Transverse colon (tissue), 4 donors: ENCODE measurements around the gene PTPRS. TPM values are rescaled to one million over a fixed set of nuclear protein-coding genes. Genes with fewer than 3 reads are reported as not detected.

ENCODE experiments used
- DNase-seq: peaks from one replicate; pipeline ENCODE4 v3.0.0-alpha.2; 2019
- H3K27ac ChIP-seq, 4 donors: fragments of 200-600 bp; sonication (generic); 2 replicates each; pipeline ENCODE4 v1.5.1; 2016 to 2018; ENCODE audit warnings: inconsistent platforms in 4 of 4
- H3K27me3 ChIP-seq: fragments of 200-600 bp; sonication (generic); 2 replicates; pipeline ENCODE4 v1.5.1; 2017; ENCODE audit warnings: inconsistent platforms
- H3K36me3 ChIP-seq, 4 donors: fragments of 200-600 bp; sonication (generic); 2 replicates each; pipeline ENCODE4 v1.5.1; 2017 to 2019; ENCODE audit warnings: inconsistent platforms in 4 of 4
- H3K4me1 ChIP-seq, 4 donors: fragments of 200-600 bp; sonication (generic); 2 replicates each; pipeline ENCODE4 v1.5.1; 2017 to 2020; ENCODE audit warnings: inconsistent platforms in 4 of 4
- H3K4me3 ChIP-seq, 4 donors: fragments of 200-600 bp; sonication (generic); 1 replicate in 1 of 4; 2 replicates in 3 of 4; pipeline versions ENCODE4 v1.5.1 to v1.6.1; 2017 to 2019; ENCODE audit warnings: inconsistent platforms in 4 of 4
- H3K9me3 ChIP-seq, 2 donors: fragments of 200-600 bp; sonication (generic); 2 replicates each; pipeline ENCODE4 v1.5.1; 2017 to 2019; ENCODE audit warnings: inconsistent platforms in 2 of 2
- CTCF ChIP-seq, 5 experiments: fragments of 200-600 bp in 3 of 5; fragments of 450-650 bp in 2 of 5; sonication (generic) in 3 of 5; IDR thresholded peaks; 1 replicate in 2 of 5; 2 replicates in 3 of 5; pipeline ENCODE4 v1.5.1; 2016 to 2017; ENCODE audit warnings: antibody characterized with exemption in 5 of 5, inconsistent platforms in 3 of 5, mild to moderate bottlenecking in 2 of 5, moderate library complexity in 1 of 5
- EP300 ChIP-seq: sonication (generic); formaldehyde crosslinking; IDR thresholded peaks from one replicate; pipeline ENCODE4 v1.6.1; 2017; ENCODE audit warnings: antibody characterized with exemption, low read depth
- POLR2A ChIP-seq: fragments of 450-650 bp; IDR thresholded peaks from one replicate; pipeline ENCODE4 v1.6.1; 2016; ENCODE audit warnings: antibody characterized with exemption, mild to moderate bottlenecking, moderate library complexity
- POLR2AphosphoS5 ChIP-seq, 3 donors: sonication (generic); formaldehyde crosslinking; IDR thresholded peaks; one replicate each; pipeline ENCODE4 v1.6.1; 2016; ENCODE audit warnings: antibody characterized with exemption in 3 of 3
- WGBS, 2 donors: methylation state at CpG; one replicate each; pipeline ENCODE4 v1.1.5; 2018; ENCODE audit warnings: low coverage in 1 of 2; 5-methylcytosine and 5-hydroxymethylcytosine counted together
- in situ Hi-C, 4 donors: fragments of 200-750 bp; cut with MboI; loops; one replicate each; pipeline versions ENCODE4 v1.15.0 to v1.15.1; 2017; ENCODE audit warnings: low sequenced_read_pairs in 3 of 4, low pct_ligation_motif_present in 1 of 4, low pct_unique_long_range_greater_than_20kb in 1 of 4
- intact Hi-C: fragments of 100-400 bp; cut with DNase I; formaldehyde crosslinking; loops from one replicate; pipeline ENCODE4 v1.15.1; 2023; ENCODE audit warnings: low total_unique reads
- total RNA-seq, 4 donors: library from RNA; depleted of rRNA; stranded (reverse); fragments of >200 nt; gene quantifications; one replicate each; pipeline ENCODE4 v1.1.0, GENCODE V29; 2016

PTPRS gene
- total RNA-seq, 4 donors from 2014 or later = 38.3 to 91.5 (median 58.5) TPM

DNA sequence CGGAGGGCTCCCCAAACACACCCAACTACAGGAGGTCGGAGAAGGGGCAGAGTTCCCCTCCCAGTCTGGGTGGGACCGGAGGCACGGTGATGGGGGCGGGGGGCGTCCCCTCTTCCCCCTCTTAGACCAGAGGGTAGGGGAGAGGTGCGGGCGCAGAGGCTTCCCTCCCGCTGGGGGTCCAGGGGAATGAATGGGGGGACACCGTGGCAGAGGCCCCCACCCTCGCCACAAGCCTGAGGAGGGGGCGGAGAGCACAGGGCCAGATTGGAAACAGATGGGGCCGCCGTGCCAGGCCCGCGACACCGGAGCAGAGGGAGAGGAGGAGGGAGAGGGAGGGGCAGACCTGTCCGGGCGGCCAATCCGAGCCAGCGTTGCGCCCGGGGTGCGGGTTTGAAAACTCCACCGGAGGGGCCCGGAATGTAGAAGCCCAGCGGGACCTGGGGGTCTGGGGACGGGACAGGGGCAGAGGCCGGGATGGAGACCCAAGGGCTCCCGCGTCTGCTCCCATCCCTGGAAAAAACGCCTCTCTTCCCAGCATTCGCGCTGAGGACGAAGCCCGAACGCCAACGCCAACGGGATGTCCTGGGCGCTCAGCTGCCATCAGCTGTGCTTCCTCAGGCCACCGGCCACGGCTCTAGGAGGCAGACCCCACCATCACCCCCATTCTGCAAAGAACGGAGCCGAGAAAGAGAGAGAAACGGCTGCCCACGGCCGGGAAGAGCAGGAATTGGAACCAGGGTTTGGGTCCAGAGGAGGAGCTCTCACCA is 46.8 kb downstream of the PTPRS start:
- Histone ChIP-seq H3K4me3 (peak overlapping the region; percentile 47 to 74 (median 62)), H3K27ac (peak overlapping the region; percentile 83 to 93 (median 86)), H3K4me1 (peaks cover 0 to 34% (median 22%) of the 10 kb centered on the region in 4 donors), H3K9me3 (no peaks in the 10 kb centered on the region), H3K36me3 (no peaks in the 10 kb centered on the region), H3K27me3 (peaks cover 29% of the 10 kb centered on the region)
- in situ Hi-C loops = no loop called here
- 3% methylated on average over 46 of the region's 47 CpGs; no CpG with 5 or more reads in 1 of the 2 donors for WGBS, 2 donors
- no peak for DNase-seq
- intact Hi-C loops = no loop called here
- TF ChIP-seq CTCF (IDR thresholded peaks at IDR 0.05) (no peak), POLR2A (no peak), POLR2AphosphoS5 (IDR thresholded peaks at IDR 0.05) (no peak), EP300 (no peak)

DNA sequence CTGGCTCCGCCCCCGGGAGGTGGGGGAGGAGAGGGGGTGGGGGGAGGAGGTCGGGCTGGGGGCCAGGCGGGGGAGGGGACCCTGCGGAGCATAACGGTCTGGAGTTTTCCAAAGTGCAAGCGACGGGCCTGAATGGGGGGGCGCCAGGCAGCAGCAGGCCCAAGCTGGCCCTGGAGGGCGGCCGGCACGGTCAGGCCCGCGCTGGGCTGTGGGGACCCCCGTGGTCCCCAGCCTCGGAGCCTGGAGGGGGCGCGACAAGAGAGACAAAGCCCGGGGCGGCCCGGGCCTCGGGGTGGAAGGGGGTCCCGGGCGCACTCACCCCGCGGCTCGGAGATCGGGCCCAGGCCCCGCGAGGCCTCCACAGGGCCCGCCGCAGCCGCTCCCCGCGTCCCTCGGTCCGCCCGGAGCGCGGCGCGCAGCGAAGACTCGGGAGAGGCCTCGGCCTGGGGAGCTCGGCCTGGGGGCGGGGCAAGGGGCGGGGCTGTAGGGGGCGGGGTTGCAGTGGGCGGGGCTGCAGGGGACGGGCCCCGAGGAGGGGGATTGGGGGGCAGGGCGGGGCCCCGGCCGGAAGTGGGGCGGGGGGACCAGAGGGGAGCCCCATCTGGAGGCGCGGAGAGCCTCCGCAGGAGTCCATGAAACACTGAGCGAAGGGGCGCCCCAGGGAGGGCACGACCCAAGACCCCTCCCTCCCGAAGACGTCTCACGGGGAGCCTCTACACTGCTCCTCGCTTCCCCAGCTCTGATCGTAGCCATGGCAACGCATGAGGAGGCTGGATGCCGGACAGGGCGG is 47.6 kb downstream of the PTPRS start:
- peak; percentile 46 for DNase-seq
- TF ChIP-seq EP300 (no peak), POLR2AphosphoS5 (IDR thresholded peaks at IDR 0.05) (peak in 2 of 3 donors; percentile 17 to 50), POLR2A (no peak), CTCF (IDR thresholded peaks at IDR 0.05) (no peak)
- H3K4me1 ChIP-seq = peaks cover 0 to 42% (median 22%) of the 10 kb centered on the region in 4 donors
- intact Hi-C loops = no loop called here
- no peaks in the 10 kb centered on the region for H3K9me3 ChIP-seq
- H3K36me3 ChIP-seq = no peaks in the 10 kb centered on the region
- 5% methylated on average over 27 of the region's 70 CpGs; no CpG with 5 or more reads in 1 of the 2 donors for WGBS, 2 donors
- peak overlapping the region; percentile 83 to 93 (median 86) for H3K27ac ChIP-seq
- H3K27me3 ChIP-seq = peaks cover 29% of the 10 kb centered on the region
- in situ Hi-C loops = no loop called here
- H3K4me3 ChIP-seq = peak overlapping the region; percentile 47 to 74 (median 67)

DNA sequence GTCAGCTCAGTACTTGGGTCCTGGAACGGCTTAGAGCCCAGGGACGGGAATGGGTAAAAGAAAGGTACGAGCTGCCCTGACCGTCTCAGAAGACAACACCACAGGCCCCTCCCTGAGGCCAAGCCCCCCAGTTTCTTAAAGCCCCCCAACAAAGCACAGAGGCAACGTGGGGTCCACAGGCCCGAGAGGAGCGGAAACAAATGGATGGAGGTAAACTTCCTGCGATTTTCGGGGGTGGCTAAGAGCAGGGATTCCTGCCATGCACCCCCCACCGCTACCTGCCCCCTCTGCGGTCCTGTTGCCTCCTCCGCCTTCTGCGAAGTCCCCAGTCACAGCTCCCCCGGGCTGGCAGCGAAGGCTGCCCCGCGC is 48.2 kb downstream of the PTPRS start:
- DNase-seq = no peak
- H3K36me3 ChIP-seq = no peaks in the 10 kb centered on the region
- no peak for TF ChIP-seq POLR2A
- no peak for TF ChIP-seq CTCF (IDR thresholded peaks at IDR 0.05)
- H3K27ac ChIP-seq = peak overlapping the region; percentile 83 to 93 (median 86)
- H3K9me3 ChIP-seq = no peaks in the 10 kb centered on the region
- H3K27me3 ChIP-seq = peaks cover 29% of the 10 kb centered on the region
- intact Hi-C loops = no loop called here
- 7% methylated on average over 16 of the region's 17 CpGs; no CpG with 5 or more reads in 1 of the 2 donors for WGBS, 2 donors
- peaks cover 0 to 43% (median 22%) of the 10 kb centered on the region in 4 donors for H3K4me1 ChIP-seq
- in situ Hi-C loops = no loop called here
- peak overlapping the region; percentile 47 to 74 (median 67) for H3K4me3 ChIP-seq

DNA sequence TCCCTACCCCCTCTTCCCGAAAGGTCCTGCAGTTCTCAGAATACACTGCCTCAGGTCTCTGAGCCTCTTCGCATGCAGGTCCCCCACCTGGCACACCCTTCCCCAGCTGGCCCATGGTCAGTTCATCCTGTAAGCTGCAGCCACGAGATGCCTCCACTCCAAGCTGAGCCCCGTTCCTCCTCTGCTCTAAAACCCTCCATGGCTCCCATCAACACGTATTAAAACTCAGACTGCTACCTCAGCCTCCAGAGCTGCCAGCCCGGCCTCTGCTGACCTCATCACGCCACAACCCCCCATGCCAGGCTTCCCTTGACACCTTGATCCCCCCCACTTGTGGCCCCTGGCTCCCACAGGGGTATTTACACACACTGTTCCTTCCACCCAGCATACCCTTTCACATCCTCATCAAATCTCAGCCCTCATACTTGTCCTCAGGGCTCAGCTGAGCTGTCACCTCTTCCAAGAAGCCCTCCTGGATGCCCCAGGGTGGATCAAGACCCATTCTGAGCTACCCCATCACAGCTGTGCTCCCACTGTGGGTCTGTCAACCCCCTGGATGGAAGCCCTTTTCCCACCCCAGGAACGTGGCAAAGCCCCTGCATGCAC is 48.9 kb downstream of the PTPRS start:
- DNase-seq = no peak
- Histone ChIP-seq H3K4me3 (peak overlapping the region in 3 of 4 donors; percentile 47 to 74 (median 62)), H3K36me3 (no peaks in the 10 kb centered on the region), H3K27ac (peak overlapping the region in 2 of 4 donors; percentile 87 to 93), H3K4me1 (peaks cover 0 to 43% (median 22%) of the 10 kb centered on the region in 4 donors), H3K27me3 (peaks cover 29% of the 10 kb centered on the region), H3K9me3 (no peaks in the 10 kb centered on the region)
- in situ Hi-C loops = no loop called here
- 72% methylated on average over 8 of the region's 8 CpGs; no CpG with 5 or more reads in 1 of the 2 donors for WGBS, 2 donors
- intact Hi-C loops = no loop called here
- no peak for TF ChIP-seq EP300
- TF ChIP-seq POLR2AphosphoS5 (IDR thresholded peaks at IDR 0.05) = no peak
- no peak for TF ChIP-seq CTCF (IDR thresholded peaks at IDR 0.05)
- TF ChIP-seq POLR2A = no peak
